ENCODE results near the gene P2RY11.

P2RY11 gene

GRCh38 chr19:10111405-10111811 is at the start of gene P2RY11:
Gene P2RY11 (plus strand): TSS chr19:10111693. CDS start chr19:10111722, 29 bp downstream.
- TF ChIP-seq CTCF (IDR thresholded peaks at IDR 0.05): no peak

DNA sequence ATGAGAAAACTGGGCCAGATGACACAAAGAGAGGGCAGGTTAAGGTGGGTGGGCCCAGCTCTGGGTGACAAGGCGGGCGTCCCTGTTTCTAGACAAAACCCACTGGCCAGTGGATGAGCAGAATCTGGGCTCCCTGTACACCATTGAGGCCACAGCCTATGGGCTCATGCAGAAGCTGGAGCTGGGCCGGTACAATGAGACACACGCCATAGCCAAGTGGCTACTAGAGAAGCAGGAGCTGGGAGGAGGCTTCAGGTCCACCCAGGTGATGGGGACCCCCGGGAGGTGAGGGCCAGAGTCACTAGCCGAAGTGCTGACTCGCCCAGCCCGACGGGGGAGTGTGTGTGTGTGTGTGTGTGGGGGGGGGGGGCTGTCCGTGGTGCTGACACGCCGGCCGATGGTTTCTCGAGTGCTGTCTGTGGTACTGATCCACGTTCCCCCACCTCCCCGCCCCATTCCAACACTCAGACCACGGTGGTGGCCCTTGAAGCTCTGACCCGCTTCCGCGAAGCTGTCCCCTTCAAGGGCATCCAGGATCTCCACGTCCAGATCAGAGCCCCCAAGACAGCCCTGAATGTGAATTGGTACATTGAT is 49.7 kb upstream of the P2RY11 start:
- no peak for TF ChIP-seq CTCF (IDR thresholded peaks at IDR 0.05)

DNA sequence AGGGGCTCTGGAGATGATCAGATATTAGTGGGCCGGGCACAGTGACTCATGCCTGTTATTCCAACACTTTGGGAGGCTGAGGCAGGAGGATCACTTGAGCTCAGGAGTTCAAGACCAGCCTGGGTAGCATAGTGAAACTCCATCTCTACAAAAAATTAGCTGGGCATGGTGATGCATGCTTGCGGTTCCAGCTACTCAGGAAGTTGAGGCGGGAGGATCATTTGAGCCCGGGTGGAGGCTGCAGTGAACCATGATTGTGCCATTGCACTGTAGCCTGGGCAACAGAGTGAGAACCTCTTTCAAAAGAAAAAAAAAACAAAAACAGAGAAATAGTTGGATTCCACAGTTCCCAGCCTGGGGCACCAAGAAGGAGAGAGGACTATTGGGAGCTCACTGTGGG is 43.3 kb upstream of the P2RY11 start:
- TF ChIP-seq CTCF (IDR thresholded peaks at IDR 0.05): no peak

- no peak for TF ChIP-seq CTCF (IDR thresholded peaks at IDR 0.05)
Measured at GRCh38 chr19:10069046-10069445, 42.4 kb upstream of the P2RY11 start.

- TF ChIP-seq CTCF (IDR thresholded peaks at IDR 0.05): no peak
Measured at GRCh38 chr19:10070730-10071446, 40.6 kb upstream of the P2RY11 start.

DNA sequence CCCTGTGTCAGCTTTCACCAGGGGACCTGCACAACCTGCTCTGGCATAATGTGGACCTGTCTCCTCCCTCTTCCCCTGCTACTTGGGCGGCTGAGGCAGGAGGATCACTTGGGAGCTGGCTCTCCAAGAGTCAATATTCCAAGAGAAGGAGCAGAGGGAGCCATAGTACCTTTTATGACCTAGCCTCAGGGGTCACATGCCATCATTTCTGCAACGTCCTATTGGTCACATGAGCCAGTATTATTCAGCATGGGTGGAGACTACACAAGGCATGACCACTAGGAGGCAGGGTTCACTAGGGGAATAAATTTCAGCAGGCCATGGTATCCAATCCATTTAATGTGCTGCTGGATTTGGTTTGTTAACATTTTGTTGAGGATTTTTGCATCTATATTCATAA is 37.3 kb upstream of the P2RY11 start:
- no peak for TF ChIP-seq CTCF (IDR thresholded peaks at IDR 0.05)

DNA sequence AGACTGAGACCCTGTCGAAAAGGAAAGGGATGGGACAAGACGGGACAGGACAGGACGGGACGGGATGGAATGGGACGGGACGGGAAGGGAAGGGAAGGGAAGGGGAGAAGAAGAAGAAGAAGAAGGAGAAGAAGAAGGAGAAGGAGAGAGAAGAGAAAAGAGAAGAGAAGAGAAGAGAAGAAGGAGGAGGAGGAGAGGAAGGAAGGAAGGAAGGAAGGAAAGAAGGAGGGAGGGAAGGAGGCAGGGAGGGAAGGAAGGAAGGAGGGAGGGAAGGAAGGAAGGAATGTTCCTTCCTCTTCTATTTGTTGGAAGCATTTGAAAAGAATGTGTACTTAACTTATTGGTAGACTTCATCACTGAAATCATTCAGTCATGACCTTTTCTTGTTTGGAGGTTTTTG is 35.0 kb upstream of the P2RY11 start:
- TF ChIP-seq CTCF (IDR thresholded peaks at IDR 0.05): no peak
